H9 (cell line): ENCODE data around the gene NEURL1B. TPM values are rescaled to one million over a fixed set of nuclear protein-coding genes. Genes with fewer than 3 reads are reported as not detected.

ENCODE experiments used
- DNase-seq: peaks from one replicate; pipeline ENCODE4 v3.0.0-alpha.2; 2017
- H2AFZ ChIP-seq: one replicate; pipeline ENCODE4 v1.6.1; 2013; ENCODE audit warnings: mild to moderate bottlenecking, low read length, control low read depth, moderate library complexity
- H2AK5ac ChIP-seq: 2 replicates; pipeline ENCODE4 v1.6.1; 2013; ENCODE audit warnings: low read length, control low read depth, mixed read lengths; ENCODE audit not compliant: insufficient read length
- H2BK120ac ChIP-seq: one replicate; pipeline ENCODE4 v1.6.1; 2013; ENCODE audit warnings: low read depth, mild to moderate bottlenecking, low read length, control low read depth, inconsistent platforms; ENCODE audit not compliant: poor library complexity, severe bottlenecking
- H2BK12ac ChIP-seq: 2 replicates; pipeline ENCODE4 v1.6.1; 2013; ENCODE audit warnings: low read length, control low read depth, mixed read lengths, low read depth; ENCODE audit not compliant: insufficient read length
- H2BK15ac ChIP-seq: 2 replicates; pipeline ENCODE4 v1.6.1; 2013; ENCODE audit warnings: low read depth, low read length, control low read depth
- H2BK20ac ChIP-seq: one replicate; pipeline ENCODE4 v1.6.1; 2013; ENCODE audit warnings: low read depth, mild to moderate bottlenecking, low read length, control low read depth, inconsistent platforms; ENCODE audit not compliant: poor library complexity, severe bottlenecking
- H2BK5ac ChIP-seq: 2 replicates; pipeline ENCODE4 v1.6.1; 2013; ENCODE audit warnings: low read length, control low read depth, mixed read lengths; ENCODE audit not compliant: insufficient read length
- H3K14ac ChIP-seq: 2 replicates; pipeline ENCODE4 v1.6.1; 2013; ENCODE audit warnings: low read length, control low read depth; ENCODE audit not compliant: insufficient read depth
- H3K18ac ChIP-seq: 2 replicates; pipeline ENCODE4 v1.6.1; 2013; ENCODE audit warnings: low read depth, mild to moderate bottlenecking, mixed read lengths, low read length, control low read depth; ENCODE audit not compliant: insufficient read length
- H3K23ac ChIP-seq: 2 replicates; pipeline ENCODE4 v1.6.1; 2013; ENCODE audit warnings: low read length, control low read depth, mixed read lengths, low read depth; ENCODE audit not compliant: insufficient read length
- H3K23me2 ChIP-seq: 2 replicates; pipeline ENCODE4 v1.6.1; 2013; ENCODE audit warnings: low read depth, mild to moderate bottlenecking, mixed read lengths, low read length, control low read depth; ENCODE audit not compliant: insufficient read length, poor library complexity, severe bottlenecking
- H3K27ac ChIP-seq: 2 replicates; pipeline ENCODE4 v1.5.1; 2013; ENCODE audit warnings: low read length, control low read depth, mixed read lengths, low read depth; ENCODE audit not compliant: insufficient read length
- H3K27me3 ChIP-seq: 2 replicates; pipeline ENCODE4 v1.6.1; 2013; ENCODE audit warnings: low read length, control low read depth, inconsistent platforms; ENCODE audit not compliant: insufficient read depth
- H3K4ac ChIP-seq: 2 replicates; pipeline ENCODE4 v1.6.1; 2013; ENCODE audit warnings: low read depth, mild to moderate bottlenecking, control low read depth, inconsistent platforms, low read length, moderate library complexity
- H3K4me1 ChIP-seq: 2 replicates; pipeline ENCODE4 v1.6.1; 2013; ENCODE audit warnings: low read length, control low read depth, inconsistent platforms; ENCODE audit not compliant: insufficient read depth
- H3K4me2 ChIP-seq: 2 replicates; pipeline ENCODE4 v1.6.1; 2013; ENCODE audit warnings: low read length, control low read depth, mixed read lengths; ENCODE audit not compliant: insufficient read length, insufficient read depth
- H3K56ac ChIP-seq: 2 replicates; pipeline ENCODE4 v1.6.1; 2013; ENCODE audit warnings: low read depth, mild to moderate bottlenecking, mixed read lengths, low read length, control low read depth; ENCODE audit not compliant: insufficient read length
- H3K79me1 ChIP-seq: 2 replicates; pipeline ENCODE4 v1.6.1; 2013; ENCODE audit warnings: low read depth, mild to moderate bottlenecking, moderate library complexity, low read length, control low read depth, inconsistent platforms; ENCODE audit not compliant: insufficient read depth, poor library complexity, severe bottlenecking
- H3K79me2 ChIP-seq: 2 replicates; pipeline ENCODE4 v1.6.1; 2013; ENCODE audit warnings: low read length, control low read depth, inconsistent platforms; ENCODE audit not compliant: insufficient read depth
- H3K9ac ChIP-seq: 2 replicates; pipeline ENCODE4 v1.6.1; 2013; ENCODE audit warnings: low read length, control low read depth, mixed read lengths; ENCODE audit not compliant: insufficient read length; ENCODE audit errors: extremely low read depth
- H3K9me3 ChIP-seq: one replicate; pipeline ENCODE4 v1.6.1; 2013; ENCODE audit warnings: low read depth, low read length, inconsistent platforms; ENCODE audit not compliant: control insufficient read depth
- H3T11ph ChIP-seq: one replicate; pipeline ENCODE4 v1.6.1; 2013; ENCODE audit warnings: mild to moderate bottlenecking, low read length, control low read depth, inconsistent platforms
- H4K20me1 ChIP-seq: one replicate; pipeline ENCODE4 v1.6.1; 2013; ENCODE audit not compliant: control insufficient read depth, insufficient read length, insufficient read depth
- H4K5ac ChIP-seq: 2 replicates; pipeline ENCODE4 v1.6.1; 2013; ENCODE audit warnings: low read depth, mild to moderate bottlenecking, mixed read lengths, low read length, control low read depth; ENCODE audit not compliant: insufficient read length
- H4K8ac ChIP-seq: replicated peaks from 2 replicates; pipeline ENCODE4 v1.6.1; 2013; ENCODE audit warnings: low read length, control low read depth, mixed read lengths, low read depth; ENCODE audit not compliant: insufficient read length
- H4K91ac ChIP-seq: 2 replicates; pipeline ENCODE4 v1.6.1; 2013; ENCODE audit warnings: low read depth, mild to moderate bottlenecking, moderate library complexity, mixed read lengths, low read length, control low read depth; ENCODE audit not compliant: insufficient read length
- H3K27ac Mint-ChIP-seq, 3 experiments: 2 replicates in 2 of 3; 3 replicates in 1 of 3; pipeline ENCODE4 v1.8.0; 2020 to 2021; ENCODE audit warnings: mixed read lengths in 3 of 3, mild to moderate bottlenecking in 1 of 3, moderate library complexity in 1 of 3
- H3K27me3 Mint-ChIP-seq: 2 replicates; pipeline ENCODE4 v1.8.0; 2021; ENCODE audit warnings: low read depth, mild to moderate bottlenecking, moderate library complexity, mixed read lengths
- H3K36me3 Mint-ChIP-seq, 3 experiments: 2 replicates in 2 of 3; 3 replicates in 1 of 3; pipeline ENCODE4 v1.8.0; 2020 to 2021; ENCODE audit warnings: low read depth in 3 of 3, mixed read lengths in 3 of 3; ENCODE audit not compliant: insufficient read depth in 1 of 3
- H3K4me1 Mint-ChIP-seq, 2 experiments: 2 replicates each; pipeline ENCODE4 v1.8.0; 2020; ENCODE audit warnings: mixed read lengths in 2 of 2
- H3K4me3 Mint-ChIP-seq, 2 experiments: 2 replicates in 1 of 2; 3 replicates in 1 of 2; pipeline ENCODE4 v1.8.0; 2020 to 2021; ENCODE audit warnings: mild to moderate bottlenecking in 2 of 2, mixed read lengths in 2 of 2, moderate library complexity in 1 of 2
- H3K9me3 Mint-ChIP-seq, 2 experiments: 2 replicates in 1 of 2; 3 replicates in 1 of 2; pipeline ENCODE4 v1.8.0; 2020; ENCODE audit warnings: mild to moderate bottlenecking in 2 of 2, mixed read lengths in 2 of 2, moderate library complexity in 1 of 2
- CTCF ChIP-seq: fragments of 200-600 bp; sonication (generic); conservative IDR thresholded peaks from 3 replicates; pipeline ENCODE4 v1.8.0; 2021; ENCODE audit warnings: antibody characterized with exemption, mild to moderate bottlenecking
- WGBS: extraction: QIAGEN DNeasy Blood & Tissue Kit; methylation state at CpG from one replicate; pipeline ENCODE4 v1.1.7; 2013; ENCODE audit warnings: missing lambda C conversion rate, low lambda C conversion rate, mixed read lengths; ENCODE audit not compliant: insufficient read length; ENCODE audit errors: extremely low coverage; 5-methylcytosine and 5-hydroxymethylcytosine counted together
- total RNA-seq: library from RNA; stranded (reverse); gene quantifications from 2 replicates; pipeline ENCODE4 v1.2.1, GENCODE V29; 2021

NEURL1B gene
- total RNA-seq, 1 experiment from 2014 or later: 3.6 TPM

- no peak overlapping the region for H2BK12ac ChIP-seq
- H3K4me1 ChIP-seq: 0 out of 2 replicates have a peak, but pooled peaks cover 1% of the 10 kb centered on the region
- H2BK5ac ChIP-seq: no peak overlapping the region
- no peaks in the 10 kb centered on the region for H3K23me2 ChIP-seq
- TF ChIP-seq CTCF: peak; percentile 96
- no peak overlapping the region for H3K4me2 ChIP-seq
- Mint-ChIP-seq H3K4me3 (no peak overlapping the region; a peak in 1 of 5 replicates), H3K36me3 (no peaks in the 10 kb centered on the region), H3K9me3 (no peaks in the 10 kb centered on the region), H3K27ac (no peak overlapping the region), H3K27me3 (peaks cover 23% of the 10 kb centered on the region), H3K4me1 (peaks cover 4 to 6% of the 10 kb centered on the region in 2 experiments; a peak in 3 of 4 replicates)
- H3K14ac ChIP-seq: no peak overlapping the region
- no peak overlapping the region for H2BK15ac ChIP-seq
- no peak overlapping the region for H4K8ac ChIP-seq
- H3K23ac ChIP-seq: no peak overlapping the region
- no peak overlapping the region for H2AK5ac ChIP-seq
- no peak overlapping the region for H4K91ac ChIP-seq
- peaks cover 3% of the 10 kb centered on the region; the same call in 1 of the 2 replicates for H3K27me3 ChIP-seq
- no CpG with 5 or more reads among the region's 15 CpGs for WGBS
- H3K79me2 ChIP-seq: no peaks in the 10 kb centered on the region
- no peak overlapping the region for H2BK120ac ChIP-seq
- H4K20me1 ChIP-seq: no peaks in the 10 kb centered on the region
- no peak overlapping the region for H3K4ac ChIP-seq
- H2AFZ ChIP-seq: no peak overlapping the region
- H4K5ac ChIP-seq: no peak overlapping the region
- no peak overlapping the region for H3K18ac ChIP-seq
- H3K56ac ChIP-seq: no peak overlapping the region
- H3K79me1 ChIP-seq: no peaks in the 10 kb centered on the region
- no peak overlapping the region for H3K27ac ChIP-seq
- H3K9ac ChIP-seq: no peak overlapping the region
- no peak overlapping the region for H3T11ph ChIP-seq
- no peaks in the 10 kb centered on the region for H3K9me3 ChIP-seq
- DNase-seq: no peak
- H2BK20ac ChIP-seq: no peak overlapping the region
These were observed 72.2 kb downstream of the NEURL1B start for GRCh38 chr5:172713113-172713808.
